GM12878 (cell line): Measurements from ENCODE around the gene FILIP1L. TPM values are rescaled to one million over a fixed set of nuclear protein-coding genes. Genes with fewer than 3 reads are reported as not detected.

ENCODE experiments used
- ATAC-seq: fragments of 200-7000 bp; cut with Tn5 transposase; 3 replicates; pipeline ENCODE4 v1.9.1; 2020; ENCODE audit warnings: mild to moderate bottlenecking, moderate library complexity
- BruUV-seq: library from RNA; stranded (reverse); fragments of 400-500 nt; replicated peaks from 2 replicates; lab custom pipeline; 2021; lab: Mats Ljungman, UMichigan
- CTCF ChIA-PET: fragments of 300-600 bp; sonication (Branson Sonifier 250); formaldehyde crosslinking; extraction: SDS; loops from one replicate; lab custom pipeline; 2021; ENCODE audit warnings: inconsistent platforms; lab: Yijun Ruan, JAX
- POLR2A ChIA-PET: fragments of 350-600 bp; formaldehyde crosslinking; extraction: SDS; loops from one replicate; lab custom pipeline; 2021; ENCODE audit warnings: inconsistent platforms; lab: Charles Lee
- RAD21 ChIA-PET: fragments of 300-600 bp; sonication (Branson Sonifier 250); formaldehyde crosslinking; loops from one replicate; lab custom pipeline; 2023; ENCODE audit warnings: antibody characterized with exemption; ENCODE audit not compliant: unreplicated experiment; lab: Charles Lee
- SMC1A ChIA-PET: fragments of 300-600 bp; sonication (Branson Sonifier 250); formaldehyde crosslinking; loops from one replicate; lab custom pipeline; 2023; ENCODE audit not compliant: unreplicated experiment, uncharacterized antibody; lab: Charles Lee
- DNase-seq: peaks from one replicate; pipeline ENCODE4 v3.0.0-alpha.2; 2011; ENCODE audit warnings: low read depth, low spot score
- FAIRE-seq: peaks from 3 replicates; lab custom pipeline; 2011; peaks lifted over from hg19 to GRCh38; lab: Jason Lieb, UNC
- H2AFZ ChIP-seq: 2 replicates; pipeline ENCODE4 v1.6.0; 2011; ENCODE audit warnings: low read depth, low read length, control low read depth; ENCODE audit not compliant: control insufficient read depth
- H3K27ac ChIP-seq: 2 replicates; pipeline ENCODE4 v1.5.1; 2011; ENCODE audit warnings: control low read depth; ENCODE audit not compliant: control insufficient read depth, insufficient read depth
- H3K27me3 ChIP-seq, 2 experiments: replicated peaks in 1 of 2; 2 replicates each; pipeline versions ENCODE4 v1.6.0 to v1.6.1; 2011; ENCODE audit warnings: low read length in 1 of 2; ENCODE audit not compliant: control insufficient read depth in 2 of 2, insufficient read depth in 2 of 2
- H3K36me3 ChIP-seq, 2 experiments: 2 replicates each; pipeline ENCODE4 v1.5.1; 2011; ENCODE audit warnings: low read length in 1 of 2; ENCODE audit not compliant: control insufficient read depth in 2 of 2, insufficient read depth in 2 of 2
- H3K4me1 ChIP-seq: 2 replicates; pipeline ENCODE4 v1.6.1; 2011; ENCODE audit warnings: mild to moderate bottlenecking, low read length, moderate library complexity, mixed read lengths; ENCODE audit not compliant: control insufficient read depth, insufficient read depth
- H3K4me2 ChIP-seq: 2 replicates; pipeline ENCODE4 v1.6.0; 2011; ENCODE audit warnings: control low read depth; ENCODE audit not compliant: control insufficient read depth, insufficient read depth
- H3K4me3 ChIP-seq: fragments of 200-600 bp; sonication (generic); 2 replicates; pipeline ENCODE4 v1.5.1; 2016
- H3K79me2 ChIP-seq: 2 replicates; pipeline ENCODE4 v1.6.0; 2011; ENCODE audit warnings: low read length; ENCODE audit not compliant: control insufficient read depth, insufficient read depth
- H3K9ac ChIP-seq: 2 replicates; pipeline ENCODE4 v1.8.0; 2011; ENCODE audit warnings: low read length, control low read depth, mixed read lengths; ENCODE audit not compliant: control insufficient read depth, insufficient read depth
- H3K9me3 ChIP-seq: replicated peaks from 3 replicates; pipeline ENCODE4 v1.5.1; 2011; ENCODE audit warnings: mild to moderate bottlenecking, low read length; ENCODE audit not compliant: control insufficient read depth, insufficient read depth
- H4K20me1 ChIP-seq: 2 replicates; pipeline ENCODE4 v1.6.0; 2011; ENCODE audit not compliant: control insufficient read depth, insufficient read depth
- BHLHE40 ChIP-seq, 2 experiments: fragments of 450-650 bp in 1 of 2; IDR thresholded peaks; 2 replicates each; pipeline ENCODE4 v1.6.1; 2011 to 2017; ENCODE audit warnings: low read depth in 2 of 2, borderline replicate concordance in 1 of 2, improper control_type of control experiment in 1 of 2, low read length in 1 of 2, mild to moderate bottlenecking in 1 of 2
- MTA2 ChIP-seq: fragments of 450-650 bp; IDR thresholded peaks from 2 replicates; pipeline ENCODE4 v1.6.1; 2016; ENCODE audit warnings: low read depth, mild to moderate bottlenecking, moderate library complexity
- NBN ChIP-seq: fragments of 450-650 bp; IDR thresholded peaks from 2 replicates; pipeline ENCODE4 v1.6.1; 2016
- PAX8 ChIP-seq: fragments of 450-650 bp; IDR thresholded peaks from 2 replicates; pipeline ENCODE4 v1.6.1; 2017; ENCODE audit warnings: mild to moderate bottlenecking, moderate library complexity
- RB1 ChIP-seq: fragments of 450-650 bp; formaldehyde crosslinking; IDR thresholded peaks from 2 replicates; pipeline ENCODE4 v1.6.1; 2017; ENCODE audit warnings: mild to moderate bottlenecking, borderline replicate concordance
- TCF7 ChIP-seq: IDR thresholded peaks from 2 replicates; pipeline ENCODE4 v1.6.1; 2014; ENCODE audit warnings: antibody characterized with exemption, borderline replicate concordance
- WGBS: methylation state at CpG from one replicate; pipeline ENCODE4 v1.1.6; 2016; ENCODE audit warnings: low lambda C conversion rate; ENCODE audit not compliant: insufficient replicate concordance, insufficient coverage; ENCODE audit errors: missing lambda C conversion rate; 5-methylcytosine and 5-hydroxymethylcytosine counted together
- in situ Hi-C: fragments of 300-500 bp; cut with MboI; formaldehyde crosslinking; loops from 9 replicates; pipeline ENCODE4 v1.14.3; 2018; ENCODE audit warnings: mixed read lengths
- intact Hi-C: fragments of 100-400 bp; cut with micrococcal nuclease; formaldehyde crosslinking; loops from one replicate; pipeline ENCODE4 v1.14.2; 2022; ENCODE audit not compliant: unreplicated experiment
- polyA plus RNA-seq, 11 experiments: library from polyadenylated mRNA; depleted of rRNA in 4 of 11; unstranded in 6 of 11; stranded (reverse) in 5 of 11; fragments of >200 nt; fragmentation: Nextera tagmentation in 4 of 11; fragmentation: Illumina TruSeq in 1 of 11; extraction: Ambion mirVana in 4 of 11; extraction: Trizol in 1 of 11; gene quantifications; 1 replicate in 1 of 11; 2 replicates in 10 of 11; pipeline versions ENCODE4 v1.2.1 to v1.2.3, GENCODE V29; 2011 to 2016; ENCODE audit warnings: inconsistent platforms in 2 of 11, missing spikeins in 2 of 11, low read depth in 1 of 11
- total RNA-seq, 4 experiments: library from RNA; depleted of rRNA in 3 of 4; stranded (reverse); fragments of >200 nt in 3 of 4; fragmentation: Illumina TruSeq in 1 of 4; extraction: Trizol in 1 of 4; gene quantifications; 2 replicates each; pipeline versions ENCODE4 v1.2.1 to v1.2.3, GENCODE V29; 2013 to 2021

Gene FILIP1L
- total and polyA plus RNA-seq, 10 of the 15 experiments (the other 5 are each of a cell fraction or from before 2014, with no cell fraction given): 0.24 to 6.1 (median 3.5) TPM

DNA sequence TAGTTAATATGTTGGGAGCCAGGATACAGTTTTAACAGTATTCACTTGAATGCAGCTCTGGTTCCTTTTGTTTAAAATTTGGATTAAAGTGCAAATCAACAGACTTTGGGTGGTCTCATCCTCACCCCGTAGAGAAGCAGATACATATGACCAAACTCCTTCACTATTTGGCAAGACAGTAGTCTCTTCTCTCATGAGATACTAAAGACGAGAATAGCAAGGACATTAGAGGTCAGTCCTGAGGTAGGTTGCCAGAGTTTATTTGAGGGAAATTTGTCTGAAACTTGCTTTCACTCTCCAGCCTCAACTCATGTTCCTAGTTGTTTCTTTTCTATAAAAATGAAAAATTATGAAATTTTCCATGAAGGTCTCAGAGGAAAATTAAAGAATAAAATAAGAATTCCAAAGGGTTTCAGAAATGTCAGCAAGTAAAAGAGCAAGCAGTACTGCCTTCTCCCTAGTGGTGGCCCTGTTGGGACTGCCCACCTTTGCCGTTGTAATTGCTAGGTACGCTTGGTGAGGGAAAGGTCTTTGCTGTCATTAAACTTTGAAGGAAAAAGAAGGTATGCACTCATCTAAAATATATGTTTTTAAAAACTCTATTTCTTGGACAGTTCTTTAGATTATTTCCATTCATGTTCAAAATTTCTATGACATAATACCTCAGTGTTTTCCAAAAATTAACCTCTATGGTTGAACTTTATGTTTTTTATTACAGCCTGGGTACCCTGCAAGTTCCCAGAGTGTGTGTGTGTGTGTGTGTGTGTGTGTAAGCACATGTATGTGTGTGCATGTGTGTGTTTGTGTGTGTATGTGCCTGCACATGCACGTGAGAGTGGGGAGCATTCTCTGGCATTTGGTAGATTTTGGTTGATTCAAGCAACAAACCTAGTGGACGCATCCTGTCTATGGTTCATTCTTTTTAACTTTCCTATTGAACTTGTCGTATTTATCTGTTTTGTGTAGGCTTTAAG is 185.2 kb downstream of the FILIP1L start:
- WGBS: 84% methylated on average over 7 of the region's 7 CpGs
- Histone ChIP-seq H3K36me3 (no peaks in the 10 kb centered on the region; a peak in 1 of 4 replicates), H3K9ac (no peak overlapping the region), H3K4me3 (no peak overlapping the region), H3K79me2 (no peaks in the 10 kb centered on the region), H3K27ac (no peak overlapping the region), H4K20me1 (no peaks in the 10 kb centered on the region), H3K4me2 (no peak overlapping the region), H3K4me1 (no peaks in the 10 kb centered on the region), H3K9me3 (no peaks in the 10 kb centered on the region), H2AFZ (no peak overlapping the region), H3K27me3 (no peaks in the 10 kb centered on the region)
- FAIRE-seq: no peak
- ChIA-PET POLR2A (no interaction called here), SMC1A (no interaction called here), RAD21 (no interaction called here), CTCF (no interaction called here)
- no peak for ATAC-seq
- in situ Hi-C loops: no loop called here
- BruUV-seq: no TSS peak
- no peak for DNase-seq
- intact Hi-C loops: no loop called here
- TF ChIP-seq MTA2 (no peak), RB1 (no peak), BHLHE40 (IDR thresholded peaks at IDR 0.05; ENCODE audit: borderline replicate concordance in 1 of 2, low read depth in 2 of 2, low read length in 1 of 2) (no peak), NBN (no peak), TCF7 (no peak), PAX8 (no peak)
- TF ChIP-seq, all 136 proteins: peak for 0
